GM10248 (cell line): ENCODE data around the gene CRB2.

Experiments
- CTCF ChIA-PET: fragments of 300-600 bp; sonication (Branson Sonifier 250); formaldehyde crosslinking; extraction: SDS; loops from one replicate; lab custom pipeline; 2021; ENCODE audit warnings: antibody characterized with exemption; lab: Yijun Ruan, JAX
- POLR2A ChIA-PET: fragments of 350-650 bp; sonication (Branson Sonifier 250); formaldehyde crosslinking; extraction: SDS; loops from one replicate; lab custom pipeline; 2020; ENCODE audit warnings: antibody characterized with exemption; lab: Yijun Ruan, JAX
- DNase-seq: peaks from one replicate; pipeline ENCODE4 v3.0.0; 2012; ENCODE audit errors: extremely low spot score
- CTCF ChIP-seq: IDR thresholded peaks from 2 replicates; pipeline ENCODE4 v1.5.1; 2012; ENCODE audit warnings: mild to moderate bottlenecking, low read depth; ENCODE audit errors: extremely low read depth, missing control alignments, control extremely low read depth

The CRB2 gene

GRCh38 chr9:123371228-123371584, 15.2 kb downstream of the CRB2 start:
- TF ChIP-seq CTCF: no peak
- CTCF ChIA-PET: interaction anchor here (1.2 to 2.7 kb wide), 3 partner anchors 14 to 21 kb away, joined by 3 to 8 read pairs (median 5); no protein-coding TSS in a partner anchor
- no peak for DNase-seq
- POLR2A ChIA-PET: no interaction called here

GRCh38 chr9:123371805-123372590, 16.0 kb downstream of the CRB2 start:
- CTCF ChIA-PET: interaction anchor here (1.2 to 2.7 kb wide), 3 partner anchors 12 to 22 kb away, joined by 3 to 8 read pairs (median 5); no protein-coding TSS in a partner anchor
- no peak for DNase-seq
- TF ChIP-seq CTCF: no peak
- POLR2A ChIA-PET: no interaction called here

GRCh38 chr9:123372766-123373446, 16.9 kb downstream of the CRB2 start:
- POLR2A ChIA-PET: no interaction called here
- DNase-seq: no peak
- no peak for TF ChIP-seq CTCF
- CTCF ChIA-PET: interaction anchor here (1.2 to 2.7 kb wide), 2 partner anchors 13 to 18 kb away, joined by 3 to 8 read pairs; no protein-coding TSS in a partner anchor

GRCh38 chr9:123373447-123373923, 17.5 kb downstream of the CRB2 start:
- no peak for TF ChIP-seq CTCF
- CTCF ChIA-PET: interaction anchor here (1.3 kb wide), 1 partner anchor 13 kb away, joined by 3 read pairs; no protein-coding TSS in a partner anchor
- no peak for DNase-seq
- POLR2A ChIA-PET: no interaction called here

- DNase-seq: no peak
- ChIA-PET POLR2A (no interaction called here), CTCF (interaction anchor here (1.3 kb wide), 1 partner anchor 12 kb away, joined by 3 read pairs; no protein-coding TSS in a partner anchor)
- TF ChIP-seq CTCF: no peak
Measured at GRCh38 chr9:123373946-123374345, 17.9 kb downstream of the CRB2 start.

GRCh38 chr9:123375469-123376132, 19.6 kb downstream of the CRB2 start:
- ChIA-PET POLR2A (no interaction called here), CTCF (interaction anchor here (1.9 kb wide), 1 partner anchor 10 kb away, joined by 7 read pairs; no protein-coding TSS in a partner anchor)
- DNase-seq: no peak
- TF ChIP-seq CTCF: no peak
